GM21737 (cell line): Measurements from ENCODE around the gene SETD3.
A peak's percentile ranks its signal among the peaks of the same experiment; 100 is the strongest.

Experiments used
- ATAC-seq: cut with Tn5 transposase; IDR thresholded peaks from one replicate; pipeline ENCODE4 v1.9.1; 2021; ENCODE audit warnings: mild to moderate bottlenecking, moderate library complexity; ENCODE audit not compliant: unreplicated experiment

Gene SETD3

DNA sequence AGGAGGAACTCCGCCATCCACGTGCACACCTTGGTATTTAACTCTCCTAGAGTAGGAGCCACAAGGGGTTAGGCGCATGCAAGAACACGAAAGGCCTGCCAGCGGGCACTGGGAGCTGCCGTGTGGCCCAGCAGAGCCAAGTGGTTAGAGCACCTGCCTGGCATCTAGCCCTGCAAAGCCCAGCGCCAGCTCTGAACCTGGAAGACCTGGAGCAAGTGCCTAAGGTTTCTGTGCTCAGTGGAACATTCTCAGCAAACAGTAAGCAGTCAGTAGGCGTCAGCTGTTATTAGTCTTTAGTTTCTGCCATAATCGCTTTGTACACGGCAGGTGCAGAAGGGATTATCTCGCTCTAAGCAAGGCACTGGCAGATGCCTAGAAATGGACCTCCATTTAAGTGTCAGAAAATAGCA lies 55.4 kb downstream of the SETD3 start:
- no peak for ATAC-seq

DNA sequence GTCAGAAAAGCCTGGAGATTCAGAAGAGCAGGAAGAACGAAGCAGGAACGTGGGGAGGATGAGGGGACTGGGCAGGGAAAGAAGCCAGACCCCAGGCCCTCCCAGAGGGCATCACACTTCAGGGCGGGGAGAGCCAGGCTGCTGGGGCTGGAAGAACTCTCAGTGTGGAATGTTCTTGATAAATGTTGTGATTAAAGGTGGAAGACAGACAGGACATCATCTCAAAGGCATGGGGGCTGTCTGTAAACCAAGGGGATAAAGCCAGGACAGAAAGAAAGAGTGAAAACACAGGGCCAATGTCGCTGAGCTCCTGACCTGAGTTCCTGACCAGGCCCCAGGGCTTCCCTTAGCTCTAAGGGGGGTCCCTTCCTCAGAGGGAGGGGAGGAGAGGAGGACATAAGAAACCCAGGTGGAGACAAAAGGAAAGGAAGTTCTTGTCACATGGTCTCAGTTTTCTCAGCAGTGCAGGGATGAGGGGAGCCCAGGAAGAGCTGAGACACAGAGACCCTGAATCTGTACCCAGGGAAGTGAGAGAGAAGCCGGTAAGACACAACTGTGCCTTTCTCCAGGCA lies 56.3 kb downstream of the SETD3 start:
- ATAC-seq = no peak

DNA sequence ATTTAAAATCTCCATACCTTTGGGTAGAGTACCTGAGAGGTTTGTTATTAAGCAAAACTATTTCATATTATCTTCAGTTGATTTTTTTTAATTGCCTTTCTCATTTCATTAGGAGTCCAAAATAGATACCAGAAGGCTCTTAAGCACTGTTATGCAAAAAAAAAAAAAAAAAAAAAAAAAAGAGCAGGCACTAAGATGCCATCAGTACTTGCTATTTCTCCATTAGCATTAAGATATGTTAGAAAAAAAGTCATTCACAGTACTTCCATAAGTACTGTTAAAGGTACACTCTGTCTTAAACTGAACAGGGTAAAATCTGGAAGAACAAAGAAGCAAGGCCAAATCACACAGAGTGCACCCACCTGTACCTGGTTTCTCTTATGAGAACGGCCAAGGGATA lies 57.2 kb downstream of the SETD3 start:
- no peak for ATAC-seq

DNA sequence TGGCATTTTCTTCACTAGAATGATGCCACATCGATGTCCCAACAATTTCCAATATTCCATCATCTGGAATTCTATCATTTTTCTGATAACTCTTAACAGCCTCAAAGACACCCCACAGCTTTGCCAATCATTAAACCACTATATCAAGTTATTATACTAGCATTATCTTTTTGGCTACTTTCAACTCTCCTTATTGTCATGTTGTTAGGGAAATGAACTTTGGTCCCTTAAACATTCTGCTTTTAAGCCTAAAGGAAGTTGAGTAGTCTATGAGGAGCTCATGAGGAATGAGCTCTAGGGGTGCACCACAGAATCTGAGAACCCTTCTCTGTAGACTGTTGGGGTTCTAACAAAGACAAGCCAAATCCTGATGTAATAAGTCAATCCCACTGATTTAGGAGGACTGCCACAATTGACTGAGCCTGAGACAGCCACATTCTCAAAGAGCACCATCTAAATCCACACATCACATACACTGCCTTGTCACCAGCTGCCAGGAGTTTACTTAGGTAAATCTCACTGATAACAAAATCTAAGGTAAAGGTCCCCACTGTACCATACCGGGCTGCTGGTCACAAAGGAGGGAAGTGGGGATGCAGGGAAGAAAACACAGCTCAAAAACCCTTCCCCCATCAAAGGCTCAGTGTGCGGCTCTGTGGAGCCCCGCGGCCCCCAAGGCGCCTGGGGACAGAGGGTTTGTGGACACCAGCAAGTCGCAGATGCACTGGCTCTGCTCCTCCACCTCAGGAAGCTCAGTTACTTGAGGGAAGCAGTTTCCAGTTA lies 58.2 kb downstream of the SETD3 start:
- no peak for ATAC-seq

DNA sequence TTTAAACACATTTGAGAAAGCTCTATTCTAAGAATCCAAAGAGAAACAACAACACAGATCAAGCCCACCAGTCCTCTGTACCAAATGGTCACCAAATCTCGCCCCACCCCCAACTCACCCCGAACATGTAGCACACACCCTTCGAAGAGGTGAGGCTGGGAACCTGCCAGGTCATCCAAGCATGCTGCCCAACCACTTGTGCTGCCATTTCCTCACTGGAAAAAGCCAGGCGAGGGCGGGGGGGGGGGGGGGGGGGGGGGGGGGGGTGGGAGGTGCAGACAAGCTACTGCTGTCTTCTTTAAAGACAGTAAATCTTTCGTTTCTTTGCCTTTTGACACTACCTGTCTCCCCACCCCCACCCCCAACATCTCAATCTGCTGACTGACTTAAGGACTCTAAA lies 59.9 kb downstream of the SETD3 start:
- ATAC-seq = no peak

DNA sequence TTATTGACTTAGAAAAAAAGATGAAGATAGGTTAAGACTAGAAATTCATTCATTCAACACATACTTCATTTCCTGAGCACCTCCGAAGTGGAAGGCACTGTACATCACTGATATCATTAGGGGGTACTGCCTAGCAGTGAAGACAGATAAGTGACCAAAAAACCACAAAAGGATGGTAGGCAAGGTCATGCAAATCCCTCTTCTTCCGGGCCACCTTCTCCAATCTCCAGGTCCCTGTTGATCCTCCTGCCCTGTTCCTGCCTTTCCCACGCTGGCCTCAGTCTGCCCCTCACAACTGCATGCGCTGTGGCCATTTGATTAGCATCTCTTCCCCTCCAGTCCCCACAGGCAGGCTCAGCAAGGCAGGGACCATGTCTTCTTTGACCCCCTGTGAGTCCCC lies 60.8 kb downstream of the SETD3 start:
- ATAC-seq = no peak

DNA sequence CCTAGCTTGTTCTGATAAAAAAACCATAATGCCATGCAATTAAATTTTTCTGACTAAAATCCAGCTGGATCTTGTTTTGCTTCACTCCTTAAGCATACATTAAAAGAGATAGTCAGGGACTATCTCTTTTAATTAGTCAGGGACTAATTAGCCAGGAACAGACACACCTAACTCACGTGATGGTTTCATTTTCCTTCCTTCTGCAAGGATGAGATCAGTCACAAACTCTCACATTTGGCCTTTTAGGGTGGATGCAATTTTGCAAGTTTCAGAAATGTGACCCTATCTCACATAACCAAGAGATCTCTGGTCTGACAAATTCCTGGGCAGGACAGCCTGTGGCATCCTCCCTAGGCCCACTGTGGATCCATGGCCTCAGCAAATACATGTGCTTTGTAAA lies 62.4 kb downstream of the SETD3 start:
- no peak for ATAC-seq

DNA sequence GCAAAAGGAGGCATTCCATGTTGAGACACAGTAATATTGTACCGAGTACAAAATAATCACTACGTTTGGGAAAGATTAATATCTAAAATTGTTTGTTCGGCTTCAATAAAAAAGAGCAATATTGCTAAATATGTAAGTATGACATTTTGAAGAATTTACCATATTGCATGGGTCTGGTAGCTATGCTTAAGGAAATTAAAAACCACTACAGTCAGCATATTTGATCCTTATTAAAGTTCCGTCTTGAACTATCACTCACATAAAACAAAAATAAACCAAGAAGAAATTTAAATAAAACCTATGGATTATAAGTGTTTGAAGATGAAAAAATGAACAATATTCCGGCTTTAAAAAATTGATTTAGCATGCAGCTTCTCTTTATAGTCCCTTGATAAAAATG lies 63.8 kb downstream of the SETD3 start:
- ATAC-seq = no peak

DNA sequence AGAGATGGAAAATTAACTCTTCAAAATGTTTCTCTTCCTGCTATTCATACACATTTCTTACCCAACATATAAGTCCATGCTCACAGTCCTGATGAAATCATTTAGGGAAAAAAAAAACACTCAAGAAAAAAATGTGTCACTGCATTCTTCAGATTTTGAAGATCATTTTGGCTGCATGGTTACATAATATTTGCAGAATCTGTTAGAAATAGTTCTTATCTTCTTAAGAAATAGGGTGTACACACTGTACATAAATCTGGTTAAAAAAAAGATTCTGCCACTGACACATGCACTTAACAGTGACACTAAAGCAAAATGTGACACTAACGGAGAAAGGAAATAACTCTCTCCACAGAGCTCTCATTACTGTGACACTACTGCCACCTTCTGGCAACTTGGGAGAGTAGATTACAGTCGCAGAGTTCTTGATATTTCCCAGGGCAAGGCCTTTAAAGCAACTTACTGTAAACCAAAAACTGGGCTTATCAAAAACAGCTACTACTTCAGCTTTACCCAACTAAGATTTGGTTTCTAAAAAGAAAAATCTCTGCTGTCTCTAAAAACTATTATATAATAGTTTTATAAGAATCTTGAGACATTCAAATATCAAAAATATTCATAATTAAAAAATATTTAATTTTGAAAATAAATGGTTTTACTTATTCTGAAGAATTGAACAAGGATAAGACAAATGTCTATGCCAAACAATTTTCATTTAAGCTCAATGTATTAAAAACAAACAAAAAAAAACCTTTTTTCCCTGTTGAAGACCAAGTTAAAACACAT lies 65.0 kb downstream of the SETD3 start:
- peak; percentile 84 for ATAC-seq

DNA sequence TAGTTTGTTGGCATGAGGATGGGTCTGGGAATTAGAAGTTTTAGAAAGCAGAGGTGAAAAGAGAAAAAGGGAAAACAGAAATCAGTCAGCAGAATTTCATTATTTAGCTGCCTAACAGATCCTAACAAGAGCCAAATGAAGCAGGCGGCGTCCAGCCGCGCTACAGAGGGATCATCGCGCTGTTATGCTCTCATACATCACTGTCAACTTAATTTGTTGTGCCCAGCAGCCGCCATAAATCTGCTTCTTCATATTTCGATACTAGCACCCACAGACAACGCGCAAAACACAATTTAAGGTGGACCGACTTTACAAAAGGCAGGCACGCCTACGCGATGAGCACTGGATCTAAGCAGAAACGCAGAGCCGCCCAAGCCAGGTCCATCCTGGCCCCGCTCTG lies 66.7 kb downstream of the SETD3 start:
- no peak for ATAC-seq

DNA sequence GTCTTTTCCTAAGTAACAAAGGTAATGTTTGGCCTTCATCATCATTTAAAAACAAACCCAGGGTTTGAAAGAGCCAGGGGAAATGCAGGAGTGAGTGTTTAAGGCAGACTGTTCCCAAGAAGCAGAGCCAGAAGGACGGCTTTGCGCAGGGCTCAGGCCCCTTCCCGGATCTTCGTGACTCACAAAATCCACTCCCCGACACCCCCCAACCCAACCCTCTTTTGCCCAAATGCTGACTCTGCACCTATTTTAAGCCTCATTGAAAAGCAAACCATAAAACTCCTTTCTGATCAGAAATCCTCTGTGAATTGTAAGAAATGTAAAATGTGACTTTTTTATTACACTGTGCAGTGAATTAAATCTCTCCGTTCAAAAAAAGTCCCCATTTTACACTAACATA lies 67.5 kb downstream of the SETD3 start:
- ATAC-seq = no peak

DNA sequence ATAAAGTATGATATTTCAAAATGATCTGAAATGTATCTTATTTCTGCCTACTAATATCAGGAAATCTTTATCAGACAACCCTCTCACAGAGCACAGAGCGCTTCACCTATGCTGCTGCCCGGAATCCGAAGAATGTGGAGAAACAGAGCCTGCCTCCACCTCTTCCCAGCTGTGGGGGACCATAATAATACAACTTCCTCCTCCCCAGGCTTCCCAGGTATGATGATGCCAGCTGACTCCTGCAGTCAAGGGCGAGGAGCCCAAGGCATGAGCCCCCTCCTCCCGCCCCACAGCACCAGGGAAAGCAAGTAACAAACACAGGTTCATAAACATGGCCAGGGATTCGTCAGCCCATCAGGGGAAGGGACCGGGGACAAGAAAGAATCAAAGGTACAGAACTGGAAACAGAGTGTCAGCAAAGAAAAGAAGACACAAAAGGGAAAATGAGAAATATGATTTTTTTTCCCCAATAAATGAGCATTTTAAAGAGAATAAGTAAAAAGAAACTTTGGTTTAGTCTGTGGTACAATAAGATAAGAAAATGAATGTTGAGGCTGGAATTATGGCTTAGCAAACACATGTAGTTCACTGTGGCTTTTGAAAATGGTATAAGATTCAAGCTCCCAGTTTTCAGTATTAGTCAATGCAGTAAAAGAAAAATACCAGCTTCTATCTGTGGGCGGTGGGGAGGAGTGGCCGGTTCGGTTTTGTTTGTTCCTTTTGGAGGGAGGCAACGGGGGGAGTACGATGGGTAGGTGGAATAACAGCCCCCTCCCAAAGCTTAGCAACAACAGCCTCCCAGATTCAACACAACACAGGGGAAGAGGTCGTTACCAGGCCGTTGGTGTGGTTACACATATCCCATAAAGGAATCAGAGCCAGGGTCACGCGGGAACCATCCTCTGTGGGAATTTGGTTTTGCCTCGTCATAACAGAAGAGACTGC lies 68.3 kb downstream of the SETD3 start:
- ATAC-seq = no peak

DNA sequence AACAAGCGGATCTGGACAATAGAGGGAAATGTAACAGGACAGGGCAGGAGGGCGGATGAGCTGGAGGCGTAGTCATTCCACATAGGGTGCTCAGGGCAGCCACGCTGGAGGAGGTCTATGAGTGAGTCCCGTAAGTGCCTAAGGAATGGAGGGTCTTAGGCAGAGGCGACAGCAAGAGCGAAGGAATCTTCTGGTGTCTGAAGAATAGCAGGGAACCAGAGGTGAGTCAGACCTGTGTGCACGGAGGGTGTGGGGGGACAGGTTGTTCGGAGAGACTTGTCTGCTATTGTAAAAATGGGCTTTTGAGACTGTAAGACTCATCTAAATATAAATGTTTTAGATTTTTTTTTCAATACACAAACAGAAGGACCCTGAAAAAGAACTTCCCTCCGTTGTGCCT lies 70.6 kb downstream of the SETD3 start:
- ATAC-seq = no peak

DNA sequence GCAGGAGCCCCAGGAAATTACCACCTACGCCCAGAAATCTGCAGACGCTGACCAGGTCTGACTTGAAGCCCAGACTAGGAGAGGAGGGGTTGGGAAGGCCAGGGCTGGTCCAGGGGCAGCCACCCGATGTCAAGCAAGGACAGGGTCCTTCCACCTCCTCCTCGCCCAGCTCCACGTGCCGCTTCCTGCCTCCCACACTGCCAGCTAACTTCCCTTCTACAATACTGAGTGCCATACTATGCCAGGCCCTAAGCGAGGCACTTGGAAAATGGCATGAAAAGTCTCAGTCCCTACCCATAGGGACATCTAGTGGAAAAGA lies 71.7 kb downstream of the SETD3 start:
- ATAC-seq = no peak

DNA sequence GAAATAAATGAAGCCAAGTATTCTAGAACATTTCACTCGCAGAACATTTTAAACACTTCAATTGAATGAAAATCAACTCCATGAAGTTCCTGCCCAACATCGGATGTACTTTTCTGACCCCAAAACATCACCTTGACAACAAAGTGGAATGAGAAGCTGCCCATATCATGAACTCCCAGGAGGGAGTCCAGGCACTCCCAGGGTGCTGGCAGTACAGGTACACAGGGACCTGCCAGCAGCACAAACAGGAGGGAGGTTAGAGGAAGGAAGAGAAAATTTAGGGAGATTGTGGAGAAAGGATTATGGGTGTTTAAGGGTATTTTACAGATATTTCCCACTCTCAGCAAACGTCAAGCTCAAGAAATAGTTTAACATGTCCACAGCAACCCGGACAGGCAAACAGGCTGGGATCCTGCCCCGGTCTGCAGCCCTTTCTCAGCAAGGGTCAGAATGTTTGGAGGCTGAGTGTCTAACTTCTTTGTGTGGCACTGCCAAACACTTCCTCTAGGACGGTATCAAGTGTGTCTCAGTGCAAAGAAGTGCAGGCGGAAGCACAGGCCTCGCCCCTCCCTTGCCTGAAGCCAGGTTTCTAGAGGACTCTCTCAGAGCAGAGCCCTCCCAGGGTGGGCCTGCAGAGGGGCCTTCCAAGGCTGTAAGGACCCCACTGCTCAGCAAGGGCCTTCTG lies 72.2 kb downstream of the SETD3 start:
- ATAC-seq = no peak

DNA sequence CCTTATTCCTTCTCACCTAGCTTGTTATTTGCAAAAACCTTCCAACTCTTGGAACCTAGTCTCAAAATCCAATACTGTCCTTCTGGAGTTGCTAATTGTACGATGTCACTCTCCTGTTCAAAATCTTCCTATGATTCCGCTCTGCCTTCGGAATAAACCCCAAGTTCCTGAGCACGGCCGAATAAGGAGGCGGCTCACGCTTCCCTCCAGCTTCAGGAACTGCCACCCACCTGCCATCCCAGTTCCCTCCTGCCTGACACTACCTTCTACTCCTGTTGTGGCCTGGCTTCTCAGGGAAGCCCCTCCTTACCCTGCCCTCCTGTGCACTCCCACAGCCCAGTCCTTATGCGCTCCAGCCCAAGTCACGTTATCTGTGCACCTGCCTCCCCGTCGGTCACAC lies 73.2 kb downstream of the SETD3 start:
- ATAC-seq = no peak

DNA sequence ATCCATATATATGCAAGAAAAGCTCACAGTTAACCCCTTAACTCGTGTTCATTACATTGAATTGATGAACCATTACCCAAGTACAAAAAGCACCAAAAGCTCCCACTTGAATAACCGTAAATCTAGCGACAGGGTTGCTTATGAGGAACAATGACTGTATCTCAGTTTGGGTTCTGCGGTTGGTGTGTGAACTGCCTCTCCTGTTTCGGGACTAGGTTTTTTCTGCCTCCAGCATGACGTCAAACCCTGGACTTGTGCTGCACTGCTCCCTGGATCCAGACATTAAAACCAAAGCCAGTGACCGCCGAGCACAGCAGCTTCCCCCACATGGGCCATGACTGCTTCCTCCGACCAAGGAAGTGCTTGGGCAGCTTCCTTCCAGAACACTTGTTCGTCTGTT lies 77.7 kb downstream of the SETD3 start:
- no peak for ATAC-seq

DNA sequence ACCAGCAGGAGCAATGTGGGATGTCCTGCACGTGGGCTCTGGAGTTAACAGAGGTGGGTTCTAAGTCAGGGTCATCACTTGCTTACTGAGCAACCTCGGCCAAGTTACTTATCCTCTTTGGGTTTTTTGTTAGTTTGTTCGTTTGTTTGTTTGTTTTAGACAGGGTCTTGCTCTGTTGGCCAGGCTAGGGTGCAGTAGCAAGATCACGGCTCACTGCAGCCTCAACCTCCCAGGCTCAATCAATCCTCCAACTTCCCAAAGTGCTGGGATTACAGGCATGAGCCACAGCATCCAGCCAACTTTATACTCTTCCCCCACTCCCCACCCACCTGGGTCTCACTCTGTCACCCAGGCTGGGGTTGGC lies 78.4 kb downstream of the SETD3 start:
- no peak for ATAC-seq

DNA sequence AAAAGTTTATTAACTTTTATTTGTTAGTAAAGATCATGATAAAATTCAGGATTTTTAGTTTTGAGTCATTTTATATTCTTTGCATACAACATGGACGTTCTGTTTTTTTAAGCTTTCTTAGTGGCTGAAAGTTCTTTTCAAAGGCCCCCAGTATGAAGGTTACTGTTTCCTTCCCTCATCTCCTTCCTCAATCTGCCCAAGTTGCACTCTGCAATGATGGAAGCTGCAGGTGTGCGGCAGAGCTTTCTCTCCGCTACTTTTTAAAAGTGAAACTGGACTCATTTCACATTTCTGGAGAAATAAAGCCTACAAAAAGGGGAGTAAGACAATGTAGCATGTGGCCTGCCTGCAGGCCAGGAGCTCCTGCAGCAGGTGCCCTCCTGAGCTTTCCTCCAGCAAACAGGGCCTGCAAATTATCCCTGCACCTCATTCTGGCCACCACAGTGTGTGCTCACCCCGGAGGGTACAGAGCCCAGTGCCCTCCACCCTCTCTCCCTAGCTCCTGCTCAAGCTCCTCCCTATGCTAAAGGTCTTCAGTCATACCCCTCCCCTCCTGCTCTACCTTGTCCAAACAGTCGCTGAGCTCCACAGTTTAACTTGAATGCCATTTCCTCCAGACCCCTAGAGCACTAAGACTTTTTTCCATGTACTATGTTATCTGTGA lies 78.9 kb downstream of the SETD3 start:
- no peak for ATAC-seq

DNA sequence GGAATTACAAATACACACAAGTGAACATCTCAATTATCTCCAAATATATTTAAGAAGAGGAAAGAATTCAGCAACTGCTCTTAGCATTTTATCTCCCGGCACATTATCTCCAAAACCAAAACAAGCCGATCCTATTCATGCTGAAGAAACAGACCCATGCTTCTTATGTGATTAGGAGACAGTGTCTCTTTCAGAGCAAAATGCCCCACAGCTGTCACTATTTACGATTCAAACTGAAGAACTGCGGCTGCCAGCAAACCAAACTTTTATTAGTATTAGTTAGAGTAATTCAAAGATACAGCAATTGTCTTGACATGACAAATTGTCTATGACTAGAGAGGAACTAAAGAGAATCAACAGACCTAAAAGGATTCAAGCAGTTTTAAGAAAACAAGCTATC lies 79.4 kb downstream of the SETD3 start:
- ATAC-seq = no peak
